ENCODE data around the gene SMARCD2. TPM values are rescaled to one million over a fixed set of nuclear protein-coding genes. Genes with fewer than 3 reads are reported as not detected.

Gene SMARCD2
- total RNA-seq, 4 donors from 2014 or later, result 235 to 310 (median 272) TPM

DNA sequence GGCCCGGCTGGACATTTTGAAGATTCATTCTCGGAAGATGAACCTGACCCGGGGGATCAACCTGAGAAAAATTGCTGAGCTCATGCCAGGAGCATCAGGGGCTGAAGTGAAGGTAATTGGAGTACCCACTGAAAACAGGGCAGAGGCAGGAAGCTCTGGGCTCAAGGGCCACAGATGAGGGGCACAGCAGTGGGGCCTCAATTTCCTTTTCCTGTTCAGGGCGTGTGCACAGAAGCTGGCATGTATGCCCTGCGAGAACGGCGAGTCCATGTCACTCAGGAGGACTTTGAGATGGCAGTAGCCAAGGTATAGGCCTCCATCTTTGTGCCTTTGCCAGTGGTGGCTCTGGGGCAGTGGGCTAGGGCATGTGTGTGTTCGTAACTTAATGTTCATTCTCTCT is 11.0 kb downstream of the SMARCD2 start:
- 54 to 79% methylated on average over 8 of the region's 8 CpGs for WGBS, 2 donors
- no peak overlapping the region for H3K4me3 ChIP-seq (ENCODE audit: low read depth, poor library complexity, severe bottlenecking)
- intact Hi-C loops (cut with DNase I; ENCODE audit: low total_unique reads), result no loop called here
- no peak for DNase-seq (ENCODE audit: low spot score in 2 of 2)
- no peak for TF ChIP-seq CTCF (IDR thresholded peaks at IDR 0.05)
- no peak for TF ChIP-seq POLR2A (IDR thresholded peaks at IDR 0.05)

DNA sequence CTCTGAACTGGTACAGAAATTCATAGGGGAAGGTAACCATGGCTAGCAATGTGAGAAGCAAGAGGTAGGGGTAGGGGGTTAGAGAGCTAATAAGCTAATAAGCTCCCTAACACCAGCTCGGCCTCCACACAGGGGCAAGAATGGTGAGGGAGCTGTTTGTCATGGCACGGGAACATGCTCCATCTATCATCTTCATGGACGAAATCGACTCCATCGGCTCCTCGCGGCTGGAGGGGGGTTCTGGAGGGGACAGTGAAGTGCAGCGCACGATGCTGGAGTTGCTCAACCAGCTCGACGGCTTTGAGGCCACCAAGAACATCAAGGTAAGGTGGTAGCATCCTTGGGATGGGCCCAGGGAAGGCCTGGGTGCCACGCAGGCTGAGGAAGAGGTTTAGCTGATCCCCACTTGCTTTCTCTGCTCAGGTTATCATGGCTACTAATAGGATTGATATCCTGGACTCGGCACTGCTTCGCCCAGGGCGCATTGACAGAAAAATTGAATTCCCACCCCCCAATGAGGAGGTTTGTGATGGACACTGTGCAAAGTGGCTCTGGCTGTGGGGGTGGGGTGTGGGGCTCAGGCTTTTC is 11.5 kb downstream of the SMARCD2 start:
- no peak for DNase-seq (ENCODE audit: low spot score in 2 of 2)
- intact Hi-C loops (cut with DNase I; ENCODE audit: low total_unique reads), result no loop called here
- 72 to 74% methylated on average over 15 of the region's 15 CpGs for WGBS, 2 donors
- TF ChIP-seq CTCF (IDR thresholded peaks at IDR 0.05), result no peak
- TF ChIP-seq POLR2A (IDR thresholded peaks at IDR 0.05), result no peak
- no peak overlapping the region for H3K4me3 ChIP-seq (ENCODE audit: low read depth, poor library complexity, severe bottlenecking)

DNA sequence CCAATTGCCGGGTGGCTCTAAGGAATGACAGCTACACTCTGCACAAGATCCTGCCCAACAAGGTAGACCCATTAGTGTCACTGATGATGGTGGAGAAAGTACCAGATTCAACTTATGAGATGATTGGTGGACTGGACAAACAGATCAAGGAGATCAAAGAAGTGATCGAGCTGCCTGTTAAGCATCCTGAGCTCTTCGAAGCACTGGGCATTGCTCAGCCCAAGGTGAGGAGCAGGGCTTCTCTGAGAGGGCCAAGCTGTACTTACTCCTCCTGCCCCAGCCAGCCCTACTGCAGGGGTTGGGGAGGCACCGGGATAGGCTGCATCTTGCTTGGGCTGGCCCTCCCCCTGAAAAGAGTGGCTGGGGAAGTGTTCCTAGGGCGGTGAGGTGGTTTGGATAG is 12.2 kb downstream of the SMARCD2 start:
- no peak for DNase-seq (ENCODE audit: low spot score in 2 of 2)
- intact Hi-C loops (cut with DNase I; ENCODE audit: low total_unique reads), result no loop called here
- no peak overlapping the region for H3K4me3 ChIP-seq (ENCODE audit: low read depth, poor library complexity, severe bottlenecking)
- WGBS, 2 donors, result 82 to 91% methylated on average over 5 of the region's 5 CpGs
- TF ChIP-seq POLR2A (IDR thresholded peaks at IDR 0.05), result no peak
- no peak for TF ChIP-seq CTCF (IDR thresholded peaks at IDR 0.05)

DNA sequence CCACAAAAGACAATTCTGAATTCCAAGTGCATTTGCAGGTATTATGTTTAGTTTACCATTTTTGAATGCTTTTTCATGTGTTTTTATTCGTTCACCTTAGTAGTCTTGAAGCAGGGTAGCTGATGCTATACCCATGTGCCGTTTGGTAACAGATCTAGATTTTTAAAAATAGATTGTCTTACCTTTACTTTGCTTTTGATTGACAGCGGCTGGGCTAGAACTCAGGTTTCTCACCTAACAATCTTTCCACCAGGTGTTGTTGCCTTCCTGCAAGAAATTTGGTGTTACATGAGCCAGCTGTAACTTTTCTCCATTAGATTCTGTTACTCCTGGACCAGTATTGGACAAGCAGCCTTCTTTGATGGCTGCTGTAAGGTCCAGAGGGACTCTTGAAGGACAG is 13.5 kb downstream of the SMARCD2 start:
- intact Hi-C loops (cut with DNase I; ENCODE audit: low total_unique reads), result no loop called here
- TF ChIP-seq POLR2A (IDR thresholded peaks at IDR 0.05) (no peak), CTCF (IDR thresholded peaks at IDR 0.05) (no peak)
- DNase-seq (ENCODE audit: low spot score in 2 of 2), result no peak
- 91 to 92% methylated on average over 3 of the region's 3 CpGs for WGBS, 2 donors
- H3K4me3 ChIP-seq (ENCODE audit: low read depth, poor library complexity, severe bottlenecking), result no peak overlapping the region

- no peak for DNase-seq (ENCODE audit: low spot score in 2 of 2)
- peak overlapping the region; percentile 49 for H3K4me3 ChIP-seq (ENCODE audit: low read depth, poor library complexity, severe bottlenecking)
- 3 to 4% methylated on average over 19 of the region's 19 CpGs for WGBS, 2 donors
- TF ChIP-seq CTCF (IDR thresholded peaks at IDR 0.05) (no peak), POLR2A (IDR thresholded peaks at IDR 0.05) (no peak)
- intact Hi-C loops (cut with DNase I; ENCODE audit: low total_unique reads), result no loop called here
These were observed 14.7 kb downstream of the SMARCD2 start for GRCh38 chr17:63827801-63828221.
